Cardiac septum (tissue), 1 donor: ENCODE measurements around the gene TOGARAM1. TPM values are rescaled to one million over a fixed set of nuclear protein-coding genes. Genes with fewer than 3 reads are reported as not detected.
"Not testable (repeated sequence)": the region's sequence is repeated elsewhere in the genome, so short reads cannot be mapped to it uniquely, and the experiment has no call there.

Source experiments
- DNase-seq: peaks from one replicate; pipeline ENCODE4 v3.0.0-alpha.2; 2020; ENCODE audit warnings: low spot score
- intact Hi-C: fragments of 100-400 bp; cut with DNase I; formaldehyde crosslinking; loops from one replicate; pipeline ENCODE4 v1.14.0; 2022
- total RNA-seq: library from RNA; stranded (reverse); fragmentation: NEBNext Ultra II Directional; extraction: Animal tissue kit (Norgen Biotek cat#: 25700); gene quantifications from one replicate; pipeline ENCODE4 v1.2.1, GENCODE V29; 2021
- donor health status: DM: no; HTN: no; CAD: no.

TOGARAM1 gene
- total RNA-seq, 1 donor from 2014 or later, result 16.3 TPM

DNA sequence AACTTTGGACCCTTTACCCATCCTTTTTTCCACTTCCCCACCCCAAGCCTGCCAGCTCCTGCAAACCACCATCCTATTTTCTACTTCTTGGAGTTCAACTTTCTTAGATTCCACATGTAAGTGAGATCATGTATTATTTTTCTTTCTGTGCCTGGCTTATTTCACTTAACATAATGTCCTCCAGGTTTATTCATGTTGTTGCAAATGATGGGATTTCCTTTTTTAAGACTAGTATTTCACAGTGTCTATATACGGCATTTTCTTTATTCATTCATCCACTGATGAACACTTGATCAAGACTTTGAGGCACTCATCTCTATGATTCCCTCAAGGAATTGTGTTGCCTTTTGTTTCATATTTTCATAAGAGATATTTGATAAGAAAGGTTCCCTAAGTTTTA is 116.3 kb downstream of the TOGARAM1 start:
- no peak for DNase-seq
- intact Hi-C loops, result no loop called here

DNA sequence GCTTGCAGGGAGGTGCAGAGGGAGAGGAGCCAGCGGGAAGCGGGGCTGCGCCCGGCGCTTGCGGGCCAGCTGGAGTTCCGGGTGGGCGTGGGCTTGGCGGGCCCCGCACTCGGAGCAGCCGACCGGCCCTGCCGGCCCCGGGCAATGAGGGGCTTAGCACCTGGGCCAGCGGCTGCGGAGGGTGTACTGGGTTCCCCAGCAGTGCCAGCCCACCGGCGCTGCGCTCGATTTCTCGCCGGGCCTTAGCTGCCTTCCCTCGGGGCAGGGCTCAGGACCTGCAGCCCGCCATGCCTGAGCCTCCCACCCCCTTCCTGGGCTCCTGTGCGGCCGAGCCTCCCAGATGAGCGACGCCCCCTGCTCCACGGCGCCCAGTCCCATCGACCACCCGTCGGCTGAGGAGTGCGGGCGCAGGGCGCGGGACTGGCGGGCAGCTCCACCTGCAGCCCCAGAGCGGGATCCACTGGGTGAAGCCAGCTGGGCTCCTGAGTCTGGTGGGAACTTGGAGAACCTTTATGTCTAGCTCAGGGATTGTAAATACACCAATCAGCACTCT is 118.5 kb downstream of the TOGARAM1 start:
- intact Hi-C loops, result loop anchor here (5.0 kb wide), 2 partner anchors 118 to 172 kb away; partner anchors contain the start of genes KLHL28, MIS18BP1 and TOGARAM1
- DNase-seq, result not testable (repeated sequence)

GRCh38 chr14:45081096-45081495 is 119.1 kb downstream of the TOGARAM1 start:
- not testable (repeated sequence) for DNase-seq
- intact Hi-C loops, result loop anchor here (5.0 kb wide), 2 partner anchors 119 to 171 kb away; partner anchors contain the start of genes KLHL28, MIS18BP1 and TOGARAM1

DNA sequence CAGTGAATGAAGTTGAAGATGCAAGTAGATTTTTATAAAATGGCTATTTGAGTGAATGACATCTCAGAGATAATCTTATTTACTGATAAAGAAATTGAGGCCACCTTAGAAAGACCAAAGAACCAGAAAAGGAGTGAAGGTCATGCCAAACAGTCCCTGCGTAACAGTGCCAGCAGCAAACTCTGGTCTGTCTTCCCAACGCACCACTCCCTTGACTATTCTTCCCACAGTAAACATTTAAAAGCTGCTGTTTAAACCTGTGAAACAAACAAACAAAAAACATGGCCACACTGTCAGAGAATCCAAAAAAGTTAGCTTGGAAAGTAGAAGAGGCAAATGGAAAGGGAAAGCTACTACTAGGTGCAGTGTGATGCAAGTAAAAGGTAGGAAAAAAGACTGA is 120.4 kb downstream of the TOGARAM1 start:
- no peak for DNase-seq
- intact Hi-C loops, result loop anchor here (5.0 kb wide), 2 partner anchors 120 to 170 kb away; partner anchors contain the start of genes KLHL28, MIS18BP1 and TOGARAM1

DNA sequence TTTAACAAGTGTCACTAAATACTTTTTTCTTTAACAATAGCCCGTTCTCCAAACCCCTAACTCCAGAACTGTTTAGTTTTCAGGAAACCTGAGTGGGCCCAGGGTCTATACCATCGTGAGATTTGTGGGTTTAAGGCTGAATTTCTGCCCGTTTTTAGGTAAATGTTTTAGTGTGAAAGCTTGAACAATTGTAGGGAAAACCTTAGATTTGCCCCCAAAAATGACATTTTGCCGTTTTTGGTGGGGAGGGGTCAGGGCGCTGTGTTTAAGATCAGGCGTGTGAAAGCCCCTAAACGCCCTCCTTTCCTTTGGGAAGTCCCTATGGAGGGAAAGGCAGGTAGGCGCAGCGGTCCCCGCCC is 121.6 kb downstream of the TOGARAM1 start:
- intact Hi-C loops, result loop anchor here (5.0 kb wide), 2 partner anchors 121 to 169 kb away; partner anchors contain the start of genes KLHL28, MIS18BP1 and TOGARAM1
- DNase-seq, result no peak

DNA sequence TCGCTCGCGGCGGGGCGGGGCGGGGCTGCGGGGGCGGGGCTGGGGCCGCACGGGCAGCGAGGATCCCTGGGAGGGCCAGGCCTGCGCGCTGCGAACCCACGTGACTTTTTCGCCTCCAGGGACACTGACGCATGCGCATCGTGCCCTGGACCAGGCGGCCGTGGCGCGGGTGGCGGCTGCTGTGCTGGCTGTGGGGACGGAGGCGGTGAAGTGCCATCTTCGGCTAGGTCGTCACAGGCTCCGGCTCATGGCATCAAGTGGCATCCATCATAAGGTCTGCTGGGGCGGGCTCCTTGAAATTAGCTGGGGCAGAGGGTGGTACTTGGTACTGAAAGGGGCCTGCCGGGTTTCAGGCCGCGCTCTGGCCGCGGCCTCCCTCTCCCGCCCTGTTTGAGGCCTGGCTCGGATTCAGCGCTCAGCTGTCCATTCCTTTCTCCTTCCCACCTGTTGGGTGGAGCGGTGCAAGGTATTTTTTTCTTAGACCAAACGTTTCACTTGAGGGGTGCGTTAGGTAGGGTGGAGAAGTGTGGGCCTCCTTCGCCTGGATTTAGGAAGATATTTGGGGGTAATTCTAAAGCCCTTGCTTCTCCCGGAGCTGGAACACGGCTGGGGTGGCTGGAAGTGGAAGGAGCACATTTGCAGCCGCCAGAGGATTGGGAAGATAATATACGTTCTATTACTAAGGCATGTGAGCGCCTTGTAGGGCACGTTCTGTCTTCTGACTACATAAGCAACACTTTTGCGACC is 122.2 kb downstream of the TOGARAM1 start, which contains the start of gene PRPF39:
Gene PRPF39, plus strand, starts transcription at position 141 of the 747 bp plus-strand sequence. CDS start 11,124 bp downstream, outside the sequence.
- DNase-seq, result peak; percentile 99
- intact Hi-C loops, result loop anchor here (2.0 to 5.0 kb wide), 4 partner anchors 51 to 187 kb away; partner anchors contain the start of genes FANCM, FKBP3, KLHL28 and MIS18BP1

GRCh38 chr14:45084946-45085346 is 123.0 kb downstream of the TOGARAM1 start:
- intact Hi-C loops, result loop anchor here (2.0 to 5.0 kb wide), 4 partner anchors 50 to 188 kb away; partner anchors contain the start of genes FANCM, FKBP3, KLHL28 and MIS18BP1
- no peak for DNase-seq

DNA sequence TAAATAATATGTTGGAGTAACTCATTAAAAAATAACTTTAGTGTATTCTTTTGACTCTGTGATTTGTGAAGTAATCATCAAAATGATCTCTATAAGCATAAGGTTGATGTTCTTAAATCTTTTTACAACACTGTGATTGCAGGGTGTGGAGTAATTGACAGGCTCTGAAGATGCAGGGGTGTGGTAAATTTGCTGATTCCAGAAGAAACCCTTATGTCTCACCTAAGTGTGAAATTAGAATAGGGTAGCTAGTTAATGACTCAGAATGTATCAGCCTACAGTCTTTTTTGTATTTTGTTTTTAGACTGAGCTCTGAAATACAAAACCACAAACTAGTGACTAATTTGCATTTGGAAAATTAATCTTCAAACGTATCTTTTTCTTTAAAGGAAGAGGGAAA is 127.8 kb downstream of the TOGARAM1 start:
- intact Hi-C loops, result no loop called here
- no peak for DNase-seq

- intact Hi-C loops, result no loop called here
Observed at GRCh38 chr14:45091710-45092109, 129.7 kb downstream of the TOGARAM1 start.

DNA sequence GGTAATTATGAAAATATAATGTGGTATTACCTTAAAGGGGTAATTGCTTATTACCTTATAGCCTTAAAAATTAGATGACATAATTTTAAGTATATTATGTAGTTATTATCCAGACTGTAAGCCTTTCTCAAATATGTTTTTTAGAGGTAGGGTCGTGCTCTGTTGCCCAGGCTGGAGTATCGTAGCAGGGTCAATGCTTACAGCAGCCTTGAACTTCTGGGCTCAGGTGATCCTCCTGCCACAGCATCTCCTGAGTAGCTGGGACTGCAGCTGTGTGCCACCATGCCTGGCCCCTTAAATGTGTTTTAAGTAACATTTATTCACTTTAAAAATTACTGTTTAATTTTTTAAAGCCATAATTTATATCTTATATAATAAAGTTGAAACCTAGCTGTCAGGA is 132.3 kb downstream of the TOGARAM1 start:
- intact Hi-C loops, result no loop called here
- no peak for DNase-seq

More at GRCh38 chr14:45091710-45092109, 129.7 kb downstream of the TOGARAM1 start:
- DNase-seq, result no peak

DNA sequence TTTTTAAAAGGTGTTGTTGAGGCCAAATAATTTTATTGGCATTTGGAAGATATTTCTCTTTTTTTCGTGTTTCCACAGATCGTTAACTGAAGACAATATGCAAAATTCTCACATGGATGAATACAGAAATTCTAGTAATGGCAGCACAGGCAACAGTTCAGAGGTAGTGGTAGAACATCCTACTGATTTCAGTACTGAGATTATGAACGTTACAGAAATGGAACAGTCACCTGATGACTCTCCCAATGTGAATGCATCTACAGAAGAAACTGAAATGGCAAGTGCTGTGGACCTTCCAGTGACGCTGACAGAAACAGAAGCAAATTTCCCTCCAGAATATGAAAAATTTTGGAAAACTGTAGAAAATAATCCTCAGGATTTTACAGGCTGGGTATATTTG is 133.2 kb downstream of the TOGARAM1 start:
- intact Hi-C loops, result no loop called here
- DNase-seq, result no peak

- intact Hi-C loops, result no loop called here
- DNase-seq, result no peak
Observed at GRCh38 chr14:45096218-45096617, 134.2 kb downstream of the TOGARAM1 start.

- DNase-seq, result no peak
Observed at GRCh38 chr14:45103806-45104205, 141.8 kb downstream of the TOGARAM1 start.

DNA sequence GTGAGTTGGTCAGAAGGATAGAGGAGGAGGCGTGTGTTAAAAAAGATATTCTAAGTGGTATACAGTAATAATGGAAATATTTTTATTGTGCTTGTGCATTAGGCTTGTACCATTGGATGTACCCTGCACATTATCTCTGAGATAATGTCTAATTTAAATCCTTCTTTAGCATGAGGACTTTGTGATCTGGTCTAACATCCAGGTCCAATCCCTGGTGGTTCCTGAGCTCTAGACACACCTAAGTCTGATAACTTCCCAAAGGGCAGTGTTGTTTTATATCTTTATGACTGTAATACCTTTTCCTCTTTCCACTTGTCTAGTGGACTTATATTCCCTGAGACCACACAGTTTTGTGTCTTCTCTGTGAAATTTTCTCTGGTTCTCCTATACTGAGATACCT is 142.6 kb downstream of the TOGARAM1 start:
- DNase-seq, result no peak
- intact Hi-C loops, result no loop called here

More at GRCh38 chr14:45103806-45104205, 141.8 kb downstream of the TOGARAM1 start:
- intact Hi-C loops, result no loop called here

DNA sequence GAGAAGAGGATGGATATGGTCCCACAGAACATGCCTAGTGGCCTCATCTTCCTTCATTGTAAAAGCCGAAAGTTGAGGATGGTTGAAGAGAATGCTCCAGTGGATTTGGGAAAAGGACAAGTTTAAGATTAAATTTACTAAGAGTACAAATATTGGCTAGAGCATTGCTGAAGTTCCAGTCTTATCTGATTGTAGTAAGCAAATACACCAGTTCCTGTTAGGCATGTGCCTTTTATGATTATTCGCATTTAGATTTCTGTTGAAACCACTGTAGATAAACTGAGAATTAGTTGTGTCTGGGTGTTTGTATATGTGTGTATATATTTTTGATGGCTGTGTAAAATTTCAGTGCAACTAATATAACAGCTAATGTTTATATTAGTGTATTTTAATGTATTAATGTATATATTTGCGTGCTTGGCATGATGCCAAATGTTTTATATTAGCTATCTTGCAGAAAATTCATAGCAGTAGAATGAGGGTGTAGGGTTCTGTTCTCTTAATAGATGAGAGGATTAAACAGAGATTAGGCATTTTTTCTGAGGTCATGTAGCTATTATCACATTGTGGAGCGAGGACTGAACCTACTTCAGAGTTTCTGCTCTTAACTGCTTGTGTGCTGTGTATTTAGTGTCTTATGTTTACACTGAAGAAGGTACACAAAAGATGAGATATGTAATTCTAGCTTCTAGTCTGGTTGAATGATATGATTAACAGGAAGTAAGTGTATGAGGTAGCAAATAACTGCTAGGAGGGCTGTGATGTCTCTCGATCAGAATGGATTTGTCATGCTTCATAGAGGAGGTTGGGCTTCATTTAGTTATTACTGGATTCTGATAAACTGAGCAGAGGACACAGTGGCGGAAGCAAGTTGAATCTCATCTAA is 151.1 kb downstream of the TOGARAM1 start:
- no peak for DNase-seq
- intact Hi-C loops, result no loop called here

- intact Hi-C loops, result no loop called here
- no peak for DNase-seq
Observed at GRCh38 chr14:45114327-45114726, 152.3 kb downstream of the TOGARAM1 start.

- intact Hi-C loops, result no loop called here
Observed at GRCh38 chr14:45118594-45118993, 156.6 kb downstream of the TOGARAM1 start.

GRCh38 chr14:45120096-45120495 is 158.1 kb downstream of the TOGARAM1 start:
- no peak for DNase-seq
- intact Hi-C loops, result no loop called here

More at GRCh38 chr14:45118594-45118993, 156.6 kb downstream of the TOGARAM1 start:
- DNase-seq, result no peak

DNA sequence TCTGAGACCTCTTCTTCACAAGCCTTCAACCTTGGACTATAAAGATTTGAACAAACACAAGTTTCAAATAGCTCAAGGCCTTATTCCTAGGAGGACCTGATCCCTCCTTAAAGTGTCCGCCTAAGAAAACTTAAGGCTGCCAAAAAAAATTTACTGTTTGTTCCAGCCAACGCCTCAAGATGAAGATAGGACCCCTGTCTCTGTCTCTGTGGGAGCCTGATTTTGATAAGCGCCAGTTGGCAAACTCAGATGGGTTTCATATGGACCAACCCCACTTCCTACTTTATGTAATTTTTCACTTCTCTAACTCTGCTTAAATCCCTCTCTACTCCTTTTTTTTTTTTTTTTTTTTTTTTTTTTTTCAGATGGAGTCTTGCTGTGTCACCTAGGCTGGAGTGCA is 161.3 kb downstream of the TOGARAM1 start:
- intact Hi-C loops, result no loop called here
- DNase-seq, result no peak
